Stimulated activated CD8-positive, alpha-beta memory T cell treated with anti-CD3 and anti-CD28 coated beads, Interleukin-12 subunit alpha, Interleukin-12 subunit beta, amount 100 ng/mL, for 24 hours (primary cell): ENCODE data around the gene KATNB1.
"Not testable (repeated sequence)": the region's sequence is repeated elsewhere in the genome, so short reads cannot be mapped to it uniquely, and the experiment has no call there.

ENCODE experiments used
- DNase-seq: peaks from one replicate; pipeline ENCODE4 v3.0.0-alpha.2; 2020; ENCODE audit errors: extremely low read depth

Gene KATNB1

GRCh38 chr16:57771141-57771785 is 35.7 kb downstream of the KATNB1 start:
- DNase-seq = no peak

GRCh38 chr16:57773019-57773418 is 37.4 kb downstream of the KATNB1 start:
- no peak for DNase-seq

- no peak for DNase-seq
These were observed 38.2 kb downstream of the KATNB1 start for GRCh38 chr16:57773655-57774295.

- no peak for DNase-seq
These were observed 39.2 kb downstream of the KATNB1 start for GRCh38 chr16:57774705-57775285.

GRCh38 chr16:57775661-57776469 is 40.3 kb downstream of the KATNB1 start:
- DNase-seq = no peak

- DNase-seq = no peak
These were observed 43.1 kb downstream of the KATNB1 start for GRCh38 chr16:57778658-57779057.

- DNase-seq = not testable (repeated sequence)
These were observed 44.3 kb downstream of the KATNB1 start for GRCh38 chr16:57779836-57780235.

GRCh38 chr16:57781349-57781740 is 45.8 kb downstream of the KATNB1 start:
- DNase-seq = no peak

- no peak for DNase-seq
These were observed 46.4 kb downstream of the KATNB1 start for GRCh38 chr16:57781741-57782606.

GRCh38 chr16:57782607-57783055 is 47.1 kb downstream of the KATNB1 start:
- DNase-seq = not testable (repeated sequence)

GRCh38 chr16:57783116-57783515 is 47.5 kb downstream of the KATNB1 start:
- DNase-seq = no peak

- no peak for DNase-seq
These were observed 48.3 kb downstream of the KATNB1 start for GRCh38 chr16:57783883-57784282.

GRCh38 chr16:57784334-57784733 is 48.8 kb downstream of the KATNB1 start:
- no peak for DNase-seq

GRCh38 chr16:57785385-57785784 is 49.8 kb downstream of the KATNB1 start:
- no peak for DNase-seq

- DNase-seq = no peak
These were observed 50.4 kb downstream of the KATNB1 start for GRCh38 chr16:57785924-57786323.

- no peak for DNase-seq
These were observed 51.3 kb downstream of the KATNB1 start for GRCh38 chr16:57786632-57787518.

GRCh38 chr16:57787519-57787905 is 51.9 kb downstream of the KATNB1 start:
- no peak for DNase-seq

- DNase-seq = no peak
These were observed 52.8 kb downstream of the KATNB1 start for GRCh38 chr16:57788252-57788841.

- no peak for DNase-seq
These were observed 53.4 kb downstream of the KATNB1 start for GRCh38 chr16:57788951-57789350.
